SK-N-SH (cell line): ENCODE measurements around the gene FATE1. TPM values are rescaled to one million over a fixed set of nuclear protein-coding genes. Genes with fewer than 3 reads are reported as not detected.

ENCODE experiments used
- CTCF ChIA-PET: fragments of 300-600, 350-600 bp; formaldehyde crosslinking; extraction: SDS; loops from one replicate; lab custom pipeline; 2021; lab: Yijun Ruan, JAX
- POLR2A ChIA-PET: fragments of 350-600 bp; sonication (Branson Sonifier 250); formaldehyde crosslinking; extraction: SDS; loops from one replicate; lab custom pipeline; 2020; ENCODE audit warnings: antibody characterized with exemption, inconsistent platforms; lab: Yijun Ruan, JAX
- DNase-seq: peaks from one replicate; pipeline ENCODE4 v3.0.0; 2012
- H2AFZ ChIP-seq: fragments of 200-600 bp; sonication (generic); 2 replicates; pipeline ENCODE4 v1.8.1; 2016; ENCODE audit warnings: antibody characterized with exemption, mild to moderate bottlenecking, low read depth
- H3F3A ChIP-seq: fragments of 200-600 bp; sonication (generic); replicated peaks from 2 replicates; pipeline ENCODE3; 2016; ENCODE audit warnings: antibody characterized with exemption, mild to moderate bottlenecking; ENCODE audit not compliant: insufficient read depth
- H3K27ac ChIP-seq, 2 experiments: fragments of 200-500 bp in 1 of 2; fragments of 200-600 bp in 1 of 2; sonication (Bioruptor generic) in 1 of 2; sonication (generic), shearing (Covaris generic) in 1 of 2; 2 replicates each; pipeline versions ENCODE4 v1.5.1 to v1.6.1; 2014 to 2016; ENCODE audit warnings: low read depth in 2 of 2, inconsistent platforms in 1 of 2, low read length in 1 of 2, mild to moderate bottlenecking in 1 of 2, mixed read lengths in 1 of 2
- H3K27me3 ChIP-seq: fragments of 200-600 bp; sonication (generic), shearing (Covaris generic); 2 replicates; pipeline ENCODE4 v1.6.1; 2016; ENCODE audit warnings: mixed run types; ENCODE audit not compliant: insufficient read depth
- H3K36me3 ChIP-seq, 2 experiments: fragments of 200-500 bp in 1 of 2; fragments of 200-600 bp in 1 of 2; sonication (Bioruptor generic) in 1 of 2; sonication (generic) in 1 of 2; replicated peaks in 1 of 2; 2 replicates each; pipeline versions ENCODE3 to v1.5.1; 2014 to 2016; ENCODE audit warnings: low read length in 1 of 2, mild to moderate bottlenecking in 1 of 2; ENCODE audit not compliant: insufficient read depth in 2 of 2, control insufficient read depth in 1 of 2
- H3K4me1 ChIP-seq, 2 experiments: fragments of 200-500 bp in 1 of 2; fragments of 200-600 bp in 1 of 2; sonication (Bioruptor generic) in 1 of 2; sonication (generic), shearing (Covaris generic) in 1 of 2; 2 replicates each; pipeline versions ENCODE4 v1.5.1 to v1.6.1; 2014 to 2016; ENCODE audit warnings: low read depth in 1 of 2, low read length in 1 of 2, mixed run types in 1 of 2; ENCODE audit not compliant: insufficient read depth in 2 of 2, control insufficient read depth in 1 of 2
- H3K4me2 ChIP-seq: fragments of 200-600 bp; sonication (generic), shearing (Covaris generic); 2 replicates; pipeline ENCODE4 v1.6.1; 2017; ENCODE audit warnings: mixed run types
- H3K4me3 ChIP-seq, 2 experiments: fragments of 200-500 bp in 1 of 2; fragments of 200-600 bp in 1 of 2; sonication (Bioruptor generic) in 1 of 2; sonication (generic), shearing (Covaris generic) in 1 of 2; 2 replicates each; pipeline versions ENCODE4 v1.5.1 to v1.8.1; 2014 to 2016; ENCODE audit warnings: low read depth in 2 of 2, inconsistent platforms in 1 of 2, low read length in 1 of 2, mild to moderate bottlenecking in 1 of 2, mixed read lengths in 1 of 2, moderate library complexity in 1 of 2
- H3K79me2 ChIP-seq: fragments of 200-600 bp; sonication (generic); 2 replicates; pipeline ENCODE4 v1.8.1; 2017; ENCODE audit warnings: mild to moderate bottlenecking; ENCODE audit not compliant: insufficient read depth
- H3K9ac ChIP-seq: fragments of 200-600 bp; sonication (generic); 2 replicates; pipeline ENCODE4 v1.6.1; 2017; ENCODE audit warnings: mixed run types
- H3K9me2 ChIP-seq: fragments of 200-600 bp; sonication (generic); 2 replicates; pipeline ENCODE4 v1.6.1; 2017; ENCODE audit warnings: mixed run types
- H3K9me3 ChIP-seq: fragments of 200-600 bp; sonication (generic); 2 replicates; pipeline ENCODE4 v1.6.1; 2017; ENCODE audit warnings: mixed run types, mild to moderate bottlenecking, moderate library complexity
- H4K20me1 ChIP-seq: fragments of 200-600 bp; sonication (generic); 2 replicates; pipeline ENCODE4 v1.6.1; 2017; ENCODE audit warnings: mild to moderate bottlenecking, mixed run types; ENCODE audit not compliant: insufficient read depth
- CHD2 ChIP-seq: fragments of 150-350 bp; IDR thresholded peaks from 2 replicates; pipeline ENCODE4 v1.6.1; 2018; ENCODE audit warnings: low read length; ENCODE audit not compliant: partially characterized antibody
- FOSL2 ChIP-seq: IDR thresholded peaks from 2 replicates; pipeline ENCODE4 v1.4.0; 2012; ENCODE audit warnings: low read depth, mild to moderate bottlenecking, moderate library complexity, borderline replicate concordance
- FOXJ3 ChIP-seq: sonication (generic); formaldehyde crosslinking; IDR thresholded peaks from 2 replicates; pipeline ENCODE4 v1.5.1; 2020; ENCODE audit warnings: mild to moderate bottlenecking, missing genetic modification reagents
- GABPA ChIP-seq: IDR thresholded peaks from 2 replicates; pipeline ENCODE4 v1.4.0; 2012; ENCODE audit warnings: low read depth, mild to moderate bottlenecking
- IRF3 ChIP-seq: fragments of 150-350 bp; IDR thresholded peaks from 2 replicates; pipeline ENCODE4 v1.6.1; 2016; ENCODE audit warnings: mild to moderate bottlenecking, low read depth, low read length
- JUND ChIP-seq: IDR thresholded peaks from 2 replicates; pipeline ENCODE4 v1.4.0; 2012
- MEF2A ChIP-seq: IDR thresholded peaks from 2 replicates; pipeline ENCODE4 v1.4.0; 2012; ENCODE audit warnings: low read depth, borderline replicate concordance
- MXI1 ChIP-seq: IDR thresholded peaks from 2 replicates; pipeline ENCODE4 v1.6.1; 2012; ENCODE audit warnings: mild to moderate bottlenecking, low read depth, low read length, improper control_type of control experiment
- NRF1 ChIP-seq: IDR thresholded peaks from 2 replicates; pipeline ENCODE4 v1.6.1; 2012; ENCODE audit warnings: low read depth, mild to moderate bottlenecking, low read length
- POLR2AphosphoS5 ChIP-seq: IDR thresholded peaks from 2 replicates; pipeline ENCODE4 v1.6.1; 2012; ENCODE audit warnings: low read depth, low read length
- REST ChIP-seq: IDR thresholded peaks from 2 replicates; pipeline ENCODE4 v1.6.1; 2012; ENCODE audit warnings: mild to moderate bottlenecking, low read depth, low read length, moderate library complexity
- RFX5 ChIP-seq: IDR thresholded peaks from 2 replicates; pipeline ENCODE4 v1.6.1; 2012; ENCODE audit warnings: mild to moderate bottlenecking, improper control_type of control experiment, low read length
- SMC3 ChIP-seq: IDR thresholded peaks from 2 replicates; pipeline ENCODE4 v1.6.1; 2012; ENCODE audit warnings: low read depth, low read length, improper control_type of control experiment
- TAF1 ChIP-seq: IDR thresholded peaks from 2 replicates; pipeline ENCODE4 v1.6.1; 2012; ENCODE audit warnings: low read depth, mild to moderate bottlenecking, low read length, moderate library complexity, borderline replicate concordance
- TEAD4 ChIP-seq: IDR thresholded peaks from 2 replicates; pipeline ENCODE4 v1.4.0; 2012; ENCODE audit warnings: mild to moderate bottlenecking, borderline replicate concordance; ENCODE audit not compliant: insufficient read depth
- USF1 ChIP-seq: IDR thresholded peaks from 2 replicates; pipeline ENCODE4 v1.4.0; 2012; ENCODE audit warnings: low read depth, borderline replicate concordance
- USF2 ChIP-seq: fragments of 150-350 bp; IDR thresholded peaks from 2 replicates; pipeline ENCODE4 v1.6.1; 2017; ENCODE audit warnings: antibody characterized with exemption, low read length, low read depth, borderline replicate concordance
- ZBTB33 ChIP-seq: IDR thresholded peaks from 2 replicates; pipeline ENCODE4 v1.4.0; 2012; ENCODE audit warnings: low read depth, borderline replicate concordance
- WGBS: methylation state at CpG from one replicate; pipeline ENCODE4 v1.1.6; 2017; ENCODE audit warnings: low lambda C conversion rate; 5-methylcytosine and 5-hydroxymethylcytosine counted together
- polyA plus RNA-seq, 3 experiments: library from polyadenylated mRNA; depleted of rRNA; stranded (reverse); fragments of >200 nt; gene quantifications; 2 replicates each; pipeline ENCODE4 v1.2.3, GENCODE V29; 2012

Gene FATE1
- polyA plus RNA-seq, 1 of the 3 experiments (the other 2 are of a cell fraction), result not detected

GRCh38 chrX:151724563-151725337 lies 8.9 kb downstream of the FATE1 start:
- ChIA-PET POLR2A (no interaction called here), CTCF (interaction anchor here (1.2 to 1.8 kb wide), 2 partner anchors 25 to 29 kb away, joined by 3 to 4 read pairs; no protein-coding TSS in a partner anchor)
- H2AFZ ChIP-seq, result no peak overlapping the region
- no peaks in the 10 kb centered on the region for H3K9me2 ChIP-seq
- H3K4me1 ChIP-seq, result no peaks in the 10 kb centered on the region
- no peak overlapping the region for H3K4me3 ChIP-seq
- no peaks in the 10 kb centered on the region for H3K79me2 ChIP-seq
- H3K27ac ChIP-seq, result no peak overlapping the region
- peaks cover 34% of the 10 kb centered on the region for H3K27me3 ChIP-seq
- no peak for DNase-seq
- H3K4me2 ChIP-seq, result no peak overlapping the region
- no peak for TF ChIP-seq FOXJ3
- no peak for TF ChIP-seq JUND
- TF ChIP-seq IRF3, result no peak
- TF ChIP-seq ZBTB33, result no peak
- no peak for TF ChIP-seq FOSL2
- TF ChIP-seq NRF1, result no peak
- TF ChIP-seq MXI1, result no peak
- no peak for TF ChIP-seq CHD2
- no peak for TF ChIP-seq USF1
- no peak for TF ChIP-seq POLR2AphosphoS5
- TF ChIP-seq SMC3, result no peak
- TF ChIP-seq TAF1, result no peak
- no peak for TF ChIP-seq MEF2A
- TF ChIP-seq USF2, result no peak
- no peak for TF ChIP-seq GABPA
- TF ChIP-seq TEAD4, result no peak
- no peak for TF ChIP-seq REST
- no peak for TF ChIP-seq RFX5
- TF ChIP-seq, all 33 proteins: peak for 0
- H3K36me3 ChIP-seq, result no peaks in the 10 kb centered on the region
- H3F3A ChIP-seq, result no peaks in the 10 kb centered on the region
- no peaks in the 10 kb centered on the region for H4K20me1 ChIP-seq
- H3K9me3 ChIP-seq, result no peaks in the 10 kb centered on the region
- 2% methylated on average over 6 of the region's 7 CpGs for WGBS
- no peak overlapping the region for H3K9ac ChIP-seq
